ENCODE results near the gene MDFIC.

The MDFIC gene

DNA sequence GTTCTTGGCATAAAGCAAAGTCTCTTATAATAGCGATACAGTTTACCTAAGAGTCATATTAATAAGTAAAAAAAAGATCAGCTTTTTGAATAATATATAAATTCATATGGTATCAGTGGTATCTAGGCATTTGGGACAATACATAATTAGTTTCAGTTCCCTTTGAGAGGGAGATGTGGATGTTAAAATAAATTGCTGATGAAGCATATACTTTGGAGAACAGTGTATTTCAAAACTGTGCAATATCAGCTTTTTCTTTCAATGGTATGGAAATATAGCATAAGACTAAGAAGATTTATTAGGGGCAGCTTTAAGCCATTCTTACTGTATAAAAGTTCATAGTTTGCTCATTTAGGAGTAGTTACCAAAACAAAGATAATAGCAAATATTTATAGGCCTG, 35.5 kb downstream of the MDFIC start:
- DNase-seq: no peak

DNA sequence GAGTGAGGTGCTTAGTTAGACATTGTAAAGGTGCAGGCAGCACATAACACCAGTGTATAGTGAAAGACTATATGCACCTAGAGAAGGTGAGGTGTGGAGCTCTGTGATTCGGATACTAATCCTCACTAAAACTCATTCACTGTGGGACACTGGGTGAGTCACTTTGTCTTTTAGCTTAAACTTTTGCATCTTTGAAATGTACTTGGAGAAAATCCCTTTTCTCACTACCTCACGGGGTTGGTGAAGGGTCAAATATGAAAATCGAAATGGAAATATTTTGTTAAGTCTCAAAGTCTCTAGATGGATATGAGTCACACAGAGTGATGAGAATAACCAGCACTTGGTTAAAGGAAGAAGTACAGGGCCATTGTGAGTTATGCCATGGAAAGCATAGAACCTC, 38.0 kb downstream of the MDFIC start:
- no peak for DNase-seq

DNA sequence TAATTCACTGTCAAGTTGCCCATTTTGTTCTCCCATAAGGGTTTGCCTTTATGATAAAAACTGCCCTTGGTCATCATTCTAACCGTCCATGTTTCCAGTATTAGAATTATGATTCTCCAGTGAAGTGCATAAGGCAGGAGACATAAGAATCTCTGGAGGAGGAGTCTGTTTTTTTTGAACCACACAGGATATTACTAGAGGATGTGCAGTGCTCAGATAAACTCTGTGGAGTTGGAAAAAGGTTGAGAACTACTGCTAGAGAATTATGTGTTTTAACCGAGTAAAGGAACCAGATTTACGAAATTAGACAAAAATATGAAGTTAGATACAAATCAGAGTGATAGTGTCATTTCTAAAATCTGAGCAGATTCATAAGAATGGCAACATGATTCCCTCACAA, 40.5 kb downstream of the MDFIC start:
- no peak for DNase-seq

DNA sequence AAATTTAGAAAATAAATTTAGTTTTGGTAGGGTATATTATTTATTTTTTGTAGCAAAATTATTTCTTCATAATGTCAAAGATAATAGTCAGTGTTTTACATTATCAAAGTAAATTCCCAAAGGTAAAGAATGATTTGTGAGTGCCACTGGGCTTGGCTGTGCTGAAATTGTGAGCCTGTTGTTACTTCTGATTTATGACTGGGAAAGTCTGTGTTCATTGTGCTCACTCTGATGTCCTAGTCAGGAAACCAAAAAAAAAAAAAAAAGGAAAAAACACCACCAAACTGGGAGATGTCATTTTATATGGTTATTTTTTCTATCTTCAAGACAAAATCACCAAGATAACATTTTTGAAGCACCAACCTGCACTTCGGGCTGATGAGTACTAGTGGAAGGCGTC, 44.3 kb downstream of the MDFIC start:
- DNase-seq: no peak

DNA sequence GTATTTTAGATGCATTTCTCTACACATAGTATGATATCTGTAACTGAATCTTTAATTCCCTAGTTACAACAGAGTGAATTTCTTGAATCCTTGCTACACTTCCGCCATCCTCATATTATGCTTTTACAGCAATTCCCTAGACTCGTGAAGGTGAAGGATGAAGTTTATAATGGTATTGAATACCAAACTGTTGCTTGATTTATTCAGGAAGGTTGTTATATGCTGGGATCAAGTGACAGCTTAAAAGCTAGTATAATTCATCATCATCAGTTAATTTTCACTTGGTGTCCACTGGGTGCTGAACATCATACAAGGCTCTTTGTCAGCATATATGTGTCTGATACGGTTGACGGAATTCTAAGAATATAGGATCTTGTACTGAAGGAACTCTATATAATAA, 47.2 kb downstream of the MDFIC start:
- DNase-seq: no peak

DNA sequence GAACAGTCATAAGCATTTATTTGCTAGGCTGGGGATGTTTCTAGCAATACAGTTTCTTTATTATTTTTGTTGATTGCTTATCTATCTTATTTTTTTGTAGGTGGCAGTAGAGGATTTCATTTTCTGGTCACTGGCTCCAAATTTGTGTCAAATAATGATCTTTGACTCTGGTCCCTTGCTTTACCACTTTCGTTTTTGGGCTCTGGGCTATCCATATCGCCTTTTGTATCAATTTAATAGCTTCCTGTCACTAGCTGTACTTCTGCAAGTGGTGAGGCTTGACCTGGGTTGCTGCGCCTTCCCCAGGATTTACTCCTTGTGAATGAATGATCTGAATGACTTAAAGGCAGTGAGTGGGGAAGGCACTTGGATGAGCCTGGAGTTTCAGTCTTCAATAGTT, 48.4 kb downstream of the MDFIC start:
- DNase-seq: no peak

DNA sequence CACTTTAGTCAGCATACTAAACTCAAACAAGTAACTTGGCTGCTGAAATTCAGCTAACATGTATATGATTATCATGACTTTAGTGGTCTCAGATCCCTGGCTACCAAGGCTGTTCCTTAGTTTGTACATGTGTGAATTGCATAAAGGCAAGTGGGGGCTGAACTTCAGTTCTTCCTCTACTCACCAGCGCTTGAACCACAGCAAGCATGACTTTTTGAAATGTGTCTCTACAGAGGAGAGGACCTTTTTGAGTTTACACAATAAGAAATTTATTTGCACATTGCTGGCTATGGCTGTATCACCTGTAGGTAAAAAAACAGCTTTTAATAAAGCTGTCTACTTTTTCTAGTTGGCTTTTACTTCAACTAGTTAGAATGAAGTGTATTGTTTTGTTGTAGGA, 48.8 kb downstream of the MDFIC start:
- DNase-seq: no peak

DNA sequence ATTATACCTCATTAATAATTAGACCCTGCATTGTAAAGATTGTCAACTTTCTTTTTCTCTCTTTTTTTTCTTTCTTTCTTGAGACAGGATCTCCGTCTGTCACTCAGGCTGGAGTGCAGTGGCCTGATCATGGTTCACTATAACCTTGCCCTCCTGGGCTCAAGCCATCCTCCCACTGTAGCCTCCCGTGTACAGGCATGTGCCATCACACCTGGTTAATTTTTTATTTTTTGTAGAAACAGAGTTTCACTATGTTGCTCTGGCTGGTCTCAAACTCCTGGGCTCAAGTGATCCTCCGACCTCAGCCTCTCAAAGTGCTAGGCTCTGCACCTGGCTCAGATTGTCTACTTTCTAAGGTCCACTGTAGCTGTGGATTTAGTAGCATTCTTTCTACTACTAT, 50.7 kb downstream of the MDFIC start:
- DNase-seq: no peak

DNA sequence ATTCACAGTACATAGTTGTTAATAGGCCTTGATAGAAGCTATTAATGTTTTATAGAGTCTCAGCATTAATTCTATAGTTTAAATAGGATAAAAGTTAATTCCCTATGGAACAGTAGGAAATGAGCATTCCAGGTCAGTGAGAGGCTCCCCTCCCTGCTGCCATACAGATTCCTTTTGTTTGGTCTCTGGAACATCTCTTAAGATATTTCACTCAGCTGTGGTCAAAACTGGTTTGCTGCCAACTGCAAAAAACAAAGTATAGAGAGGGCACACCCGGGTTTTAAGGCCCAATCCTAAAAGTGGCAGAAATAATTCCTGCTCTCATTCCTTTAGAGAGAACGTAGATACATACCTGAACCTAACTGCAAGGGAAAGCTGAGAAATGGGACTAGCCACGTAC, 51.3 kb downstream of the MDFIC start:
- no peak for DNase-seq

DNA sequence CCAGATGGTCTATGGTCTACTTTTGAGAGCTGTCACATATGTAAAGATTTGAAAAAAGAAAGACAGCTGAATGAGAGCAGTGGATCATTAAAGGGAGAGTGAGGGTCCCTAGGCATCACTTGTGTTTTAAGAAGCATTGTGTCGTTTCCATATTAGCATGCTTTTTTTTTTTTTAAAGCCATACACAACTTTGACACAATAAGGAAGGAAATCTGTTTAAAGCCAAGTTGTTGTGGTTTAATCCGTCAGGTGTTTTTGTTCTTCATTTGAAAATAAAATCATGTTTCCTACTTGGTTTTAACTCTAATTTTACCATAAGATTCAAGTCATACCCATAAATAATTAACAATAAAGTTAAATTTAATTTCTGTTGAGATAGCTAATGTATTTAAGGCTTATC, 53.5 kb downstream of the MDFIC start:
- DNase-seq: no peak

DNA sequence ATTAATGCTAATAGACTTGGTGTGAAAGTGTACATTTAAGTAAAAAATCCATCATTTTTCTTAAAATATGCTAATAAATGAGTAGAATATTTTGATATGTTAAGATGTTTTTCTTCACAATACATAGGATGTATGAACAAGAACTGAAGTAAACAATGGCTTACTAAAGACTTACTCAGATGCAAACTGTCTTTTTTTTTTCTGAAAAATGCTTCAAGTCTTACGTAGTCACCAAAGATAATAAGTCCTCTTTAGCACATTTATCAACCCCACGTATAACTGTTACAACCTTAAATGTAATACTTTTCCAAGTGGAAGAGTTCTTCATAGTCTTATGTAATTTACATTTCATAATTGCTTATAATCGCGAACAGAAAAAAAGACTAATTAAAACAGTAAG, 54.8 kb downstream of the MDFIC start:
- no peak for DNase-seq

DNA sequence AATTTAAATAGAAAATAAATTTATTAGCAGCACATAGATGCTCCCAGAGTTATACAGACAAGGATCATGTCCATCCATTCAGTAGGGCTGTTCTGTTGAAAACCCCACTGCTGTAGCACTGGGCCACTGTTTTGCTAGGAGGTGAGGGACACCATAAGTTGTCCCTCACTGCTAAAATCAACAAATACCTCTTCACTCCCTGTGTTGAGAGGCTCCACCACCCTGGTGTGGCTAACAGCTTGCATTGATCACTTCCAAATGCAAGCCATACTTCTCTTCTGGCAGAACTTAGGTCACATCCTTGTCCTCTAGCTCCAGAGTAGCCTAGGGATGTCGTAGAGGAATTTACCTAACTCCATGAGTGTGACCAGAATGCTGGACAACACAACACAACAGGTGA, 55.4 kb downstream of the MDFIC start:
- DNase-seq: no peak

DNA sequence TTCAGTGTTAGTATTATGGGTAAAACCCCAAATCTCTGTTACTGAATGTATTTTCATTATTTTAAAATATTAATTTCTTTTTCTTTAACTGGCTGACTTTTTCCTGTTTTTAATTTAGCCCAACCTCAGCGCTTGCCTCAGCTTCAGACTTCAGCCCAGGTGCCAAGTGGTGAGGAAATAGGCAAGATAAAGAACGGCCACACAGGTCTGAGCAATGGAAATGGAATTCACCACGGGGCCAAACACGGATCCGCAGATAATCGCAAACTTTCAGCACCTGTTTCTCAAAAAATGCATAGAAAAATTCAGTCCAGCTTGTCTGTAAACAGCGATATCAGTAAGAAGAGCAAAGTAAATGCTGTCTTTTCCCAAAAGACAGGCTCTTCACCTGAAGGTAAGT, 57.5 kb downstream of the MDFIC start:
- DNase-seq: no peak

DNA sequence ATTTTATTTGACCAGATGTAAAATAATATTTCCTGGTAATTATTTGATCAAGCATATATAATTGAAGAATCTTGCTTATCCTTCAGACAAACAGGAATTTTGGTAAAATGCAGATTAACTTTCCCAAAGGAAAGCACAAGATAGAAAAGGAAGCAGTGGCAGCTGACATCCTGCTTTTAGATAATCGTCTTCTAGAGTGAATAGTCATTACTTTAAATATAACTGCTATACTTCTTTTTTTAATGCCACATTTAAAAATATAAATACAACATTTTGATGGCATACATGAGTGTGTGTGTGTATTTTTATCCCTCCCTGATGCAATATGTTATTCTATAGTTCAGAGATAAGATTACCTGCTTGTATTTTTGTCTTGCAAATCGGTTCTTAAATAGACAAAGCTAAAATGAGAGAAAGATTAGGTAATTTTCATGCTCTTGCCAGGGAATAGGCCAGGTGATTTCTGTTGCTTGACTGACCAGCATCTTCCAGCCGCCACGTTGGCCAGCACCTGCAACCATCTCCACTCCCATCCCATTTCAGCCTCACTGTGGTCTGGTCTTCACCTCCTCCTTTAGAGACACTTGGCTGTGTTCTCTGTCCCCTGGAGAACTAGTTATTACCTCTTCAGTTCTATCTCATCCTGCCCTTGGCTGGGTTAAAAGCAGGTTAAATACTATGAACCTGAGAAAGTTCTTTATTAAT, 58.1 kb downstream of the MDFIC start:
- no peak for DNase-seq

DNA sequence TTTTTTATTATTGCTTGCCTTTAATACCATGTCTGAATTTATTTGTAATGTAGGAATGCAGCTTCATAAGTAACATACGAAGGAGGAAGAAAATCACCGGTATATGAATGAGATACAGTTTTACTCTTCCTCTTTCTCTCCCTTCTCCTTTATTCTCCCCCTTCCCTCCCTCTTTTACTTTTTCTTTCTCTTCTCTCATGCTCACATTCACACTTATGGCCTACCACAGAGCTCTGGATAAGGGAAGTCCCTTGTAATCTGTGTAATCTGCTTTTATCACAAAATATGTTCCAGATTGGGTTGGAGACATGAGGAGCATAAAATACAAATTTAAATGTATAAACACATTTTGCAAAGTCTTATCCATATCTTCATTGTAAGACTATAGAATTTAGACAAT, 59.4 kb downstream of the MDFIC start:
- DNase-seq: no peak

DNA sequence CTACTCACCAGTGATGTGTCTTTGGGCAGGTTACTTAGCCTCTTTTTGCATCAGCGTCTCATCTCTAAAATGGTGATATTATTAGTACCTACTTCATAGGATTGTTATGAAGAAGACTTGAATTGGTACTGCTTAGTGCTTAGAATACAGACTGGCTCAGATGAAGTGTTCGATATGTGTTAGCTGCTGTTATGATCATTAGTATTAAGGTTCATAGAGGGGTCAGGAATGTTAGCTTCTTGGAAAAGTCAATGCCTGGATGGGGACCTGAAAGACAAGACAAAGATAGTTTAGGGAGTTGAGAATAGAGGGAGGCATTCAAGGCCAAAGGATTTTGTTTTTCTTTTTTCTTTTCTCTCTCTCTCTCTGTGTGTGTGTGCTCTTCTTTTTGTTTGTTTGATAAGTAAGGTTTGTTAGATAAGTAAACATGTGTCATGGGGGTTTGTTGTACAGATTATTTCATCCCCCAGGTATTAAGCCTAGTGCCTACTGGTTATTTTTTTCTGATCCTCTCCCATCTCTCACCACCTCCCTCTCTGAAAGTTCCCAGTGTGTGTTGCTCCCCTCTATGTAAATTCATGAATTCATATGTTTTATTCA, 63.3 kb downstream of the MDFIC start:
- DNase-seq: no peak

DNA sequence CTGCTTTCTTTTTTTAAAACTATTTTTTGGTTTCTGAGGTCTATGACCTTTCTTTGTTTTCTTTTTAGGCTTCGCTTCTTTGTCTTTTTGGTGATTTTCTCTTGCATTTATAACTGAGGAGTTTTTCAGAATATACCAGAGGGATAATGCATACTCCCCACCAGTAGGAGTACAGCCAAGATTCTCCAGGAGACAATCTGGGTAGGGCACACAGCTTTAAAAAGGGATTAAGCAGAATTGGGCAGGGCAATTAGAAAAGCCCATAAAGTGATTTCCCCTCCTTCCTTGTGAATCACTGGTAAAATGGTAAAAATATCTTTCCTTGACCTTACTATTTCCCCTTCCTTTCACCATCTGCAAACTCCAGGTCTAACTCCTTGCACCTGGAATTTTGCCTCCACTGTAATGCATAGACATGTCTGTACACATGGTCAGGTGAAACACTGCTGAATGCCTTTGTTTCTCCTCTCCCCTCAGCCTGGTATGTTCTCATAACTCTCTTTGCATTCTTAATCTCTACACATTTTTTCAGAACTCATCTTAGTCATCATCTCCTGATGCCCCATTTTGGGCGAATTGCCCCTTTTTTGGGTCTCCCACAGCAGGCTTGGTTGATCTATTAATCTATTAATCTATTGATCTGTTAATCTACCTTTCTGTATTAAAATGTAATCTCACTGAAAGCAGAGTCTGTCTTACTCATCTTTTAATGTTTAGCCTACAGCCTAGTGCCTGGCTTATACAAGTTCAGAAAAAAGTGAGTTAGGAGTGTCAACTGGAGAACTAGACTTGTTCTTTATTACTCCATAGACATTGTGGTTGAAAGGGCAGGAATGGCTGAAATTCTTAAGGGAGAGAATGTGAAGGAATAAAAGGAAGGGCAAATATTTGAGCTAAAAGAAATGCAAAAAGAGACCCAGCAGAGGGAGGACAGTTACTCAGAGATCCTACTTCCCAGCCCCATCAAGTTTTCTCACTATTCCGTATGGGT, 64.6 kb downstream of the MDFIC start:
- DNase-seq: no peak

DNA sequence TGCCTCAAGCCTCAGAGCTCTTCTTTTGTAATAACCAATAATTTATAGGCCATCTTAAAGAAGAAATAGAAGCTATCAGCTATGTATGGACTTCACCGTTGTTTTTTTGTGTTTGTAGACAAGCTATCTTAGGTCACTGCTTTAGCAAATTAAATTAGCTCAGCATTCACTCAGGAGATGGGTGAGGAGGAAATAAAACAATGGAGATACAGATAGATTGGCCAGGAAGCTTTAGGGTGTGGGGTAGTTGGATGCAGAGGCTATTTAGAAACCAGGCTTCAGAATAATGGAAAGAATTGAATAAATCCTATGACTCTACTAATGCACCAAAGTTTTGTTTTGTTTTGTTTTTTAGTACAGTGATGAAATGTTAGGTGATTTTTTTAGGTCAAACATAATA, 66.1 kb downstream of the MDFIC start:
- no peak for DNase-seq

DNA sequence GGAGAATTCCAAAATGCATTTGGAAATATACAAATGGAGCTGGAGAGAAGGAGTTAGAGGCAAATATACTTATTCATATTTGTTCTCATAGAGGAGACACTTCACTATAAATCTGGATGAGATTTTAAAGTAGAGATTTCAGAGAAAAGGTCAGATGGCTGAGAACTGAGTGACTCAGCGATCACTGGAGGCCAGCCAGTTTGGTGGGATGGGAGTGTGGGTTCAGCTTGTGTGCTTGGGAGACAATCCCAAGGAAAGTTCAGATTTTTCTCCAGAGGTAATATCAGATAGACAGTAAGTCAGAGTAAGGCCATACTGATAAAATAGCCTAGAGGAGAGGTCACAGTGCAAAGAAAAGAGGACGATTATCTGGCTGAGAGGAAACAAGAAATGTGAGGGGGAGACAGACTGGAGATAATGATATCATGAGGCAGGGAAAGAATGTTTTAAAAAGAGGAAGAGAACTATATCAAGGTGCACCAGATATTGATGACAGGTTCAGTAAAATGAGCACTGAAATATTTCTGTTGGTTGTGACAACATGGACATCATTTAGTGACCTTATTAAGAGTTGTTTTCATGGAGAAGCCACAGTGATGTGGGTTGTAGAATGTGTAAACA, 67.0 kb downstream of the MDFIC start:
- DNase-seq: no peak

DNA sequence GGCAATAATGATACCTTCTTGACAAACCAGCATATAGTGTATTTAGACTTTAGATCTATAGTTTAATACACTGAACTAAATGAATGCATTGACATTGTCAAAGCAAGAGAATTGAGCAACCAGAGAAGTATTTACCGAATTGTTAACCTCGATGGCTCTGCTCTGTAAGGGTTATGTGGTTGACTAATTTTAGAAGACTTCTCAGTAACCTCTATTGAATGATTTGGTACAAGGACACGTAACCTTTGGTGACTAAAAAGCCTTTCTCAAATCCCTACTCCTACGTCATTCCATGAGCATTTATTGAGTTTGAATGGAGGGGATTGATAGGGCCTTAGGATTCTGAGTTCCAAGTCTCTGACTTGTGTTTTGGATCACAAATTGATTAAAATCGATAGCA, 67.6 kb downstream of the MDFIC start:
- no peak for DNase-seq

DNA sequence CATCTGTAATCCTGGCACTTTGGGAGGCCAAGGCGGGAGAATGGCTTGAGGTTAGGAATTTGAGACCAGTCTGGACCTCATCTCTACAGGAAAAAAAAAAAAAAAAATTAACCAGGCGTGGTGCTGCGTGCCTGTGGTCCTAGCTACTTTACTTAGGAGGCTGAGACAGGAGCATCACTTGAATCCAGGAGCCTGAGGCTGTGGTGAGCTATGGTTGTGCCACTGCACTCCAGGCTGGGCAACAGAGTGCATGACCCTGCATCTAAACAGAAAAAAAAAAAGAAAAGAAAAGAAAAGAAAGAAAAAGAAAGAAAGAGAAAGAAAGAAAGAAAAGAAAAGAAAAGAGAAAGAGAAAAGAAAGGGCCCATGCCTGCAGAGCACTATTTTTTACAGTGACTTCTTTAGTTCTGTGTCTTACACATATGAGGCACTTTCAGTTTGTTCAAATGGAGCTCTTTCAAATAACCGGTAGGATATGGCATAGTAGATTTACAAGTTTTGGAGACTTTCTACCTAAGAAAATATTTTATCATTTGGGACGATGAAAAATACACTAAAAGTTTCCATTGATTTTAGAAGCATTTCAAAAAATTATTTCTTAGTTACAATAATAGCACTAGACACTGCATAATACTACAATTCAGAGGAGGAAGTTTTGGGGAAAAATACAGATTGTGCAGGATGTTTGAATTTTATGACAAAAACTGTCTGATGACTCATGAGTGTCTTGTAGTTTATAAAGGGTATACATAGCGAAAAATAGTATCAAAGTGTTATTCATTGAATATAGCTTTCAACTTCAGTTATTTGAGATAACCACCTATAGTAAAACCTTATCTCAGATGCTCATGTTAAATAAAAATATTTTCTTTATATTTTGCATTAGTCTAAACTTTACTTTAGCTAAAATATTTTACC, 75.9 kb downstream of the MDFIC start:
- no peak for DNase-seq

DNA sequence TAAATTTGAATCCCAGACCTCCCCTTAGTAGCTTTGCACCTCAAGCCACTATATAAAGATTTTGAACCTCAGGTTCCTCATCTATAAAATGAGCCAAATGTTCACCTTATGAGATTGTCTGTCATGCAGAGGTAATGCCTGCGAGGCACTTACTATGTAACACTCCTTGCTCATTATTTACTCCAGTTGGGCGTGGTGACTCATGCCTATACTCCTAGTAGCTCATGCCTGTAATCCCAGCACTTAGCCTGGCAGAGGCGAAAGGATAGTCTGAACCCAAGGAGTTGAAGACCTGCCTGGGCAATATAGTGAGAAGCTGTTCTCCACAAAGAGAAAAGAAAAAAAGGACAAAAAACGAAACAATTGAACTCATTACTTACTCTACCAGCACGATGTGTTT, 82.2 kb downstream of the MDFIC start:
- no peak for DNase-seq

All from hippocampal formation (tissue), 2 donors.